Activated T-cell treated with anti-CD3 and anti-CD28 coated beads, Interleukin-2, amount 50 U/mL, for 4 hours (primary cell): ENCODE data around the gene CCDC159. TPM values are rescaled to one million over a fixed set of nuclear protein-coding genes. Genes with fewer than 3 reads are reported as not detected.
"Not testable (repeated sequence)": the region's sequence is repeated elsewhere in the genome, so short reads cannot be mapped to it uniquely, and the experiment has no call there.

Experiments used
- ATAC-seq, 2 donors: fragments of 200-7000 bp; cut with Tn5 transposase; one replicate each; pipeline ENCODE4 v1.10.0; 2021
- DNase-seq: peaks from one replicate; pipeline ENCODE4 v3.0.0-alpha.2; 2020
- H3K27me3 Mint-ChIP-seq: one replicate; pipeline ENCODE4 v1.8.0; 2021; ENCODE audit warnings: low read depth, mixed read lengths
- H3K36me3 Mint-ChIP-seq: one replicate; pipeline ENCODE4 v1.8.0; 2022; ENCODE audit warnings: mixed read lengths; ENCODE audit not compliant: insufficient read depth
- H3K4me1 Mint-ChIP-seq: one replicate; pipeline ENCODE4 v1.8.0; 2021; ENCODE audit warnings: low read depth, mixed read lengths
- H3K4me3 Mint-ChIP-seq: one replicate; pipeline ENCODE4 v1.8.0; 2021; ENCODE audit warnings: mild to moderate bottlenecking, moderate library complexity, mixed read lengths
- H3K9me3 Mint-ChIP-seq: one replicate; pipeline ENCODE4 v1.8.0; 2021; ENCODE audit warnings: mixed read lengths
- total RNA-seq, 3 donors: library from RNA; stranded (reverse); gene quantifications; one replicate each; pipeline ENCODE4 v1.2.1, GENCODE V29; 2021

The CCDC159 gene
- 10 to 100 TPM; 10.7 to 14.6 (median 11.0) TPM for total RNA-seq

GRCh38 chr19:11346104-11346940, at the start of gene CCDC159, which contains the start of gene TMEM205:
CCDC159 (plus strand) TSS chr19:11346519; CDS start chr19:11346607, 88 bp downstream.
TMEM205 (minus strand) TSS chr19:11346268; CDS start chr19:11345619, 649 bp downstream.
- DNase-seq (peak; percentile 98), ATAC-seq (peak; percentile 99)
- H3K4me3 Mint-ChIP-seq: peak within 1 kb of the TSS; percentile 97
- no peaks in the 10 kb centered on the region for H3K9me3 Mint-ChIP-seq
- H3K4me1 Mint-ChIP-seq: peaks cover 26% of the 10 kb centered on the region
- no peaks in the 10 kb centered on the region for H3K27me3 Mint-ChIP-seq
- H3K36me3 Mint-ChIP-seq: peaks cover 2% of the 10 kb centered on the region

- no peaks in the 10 kb centered on the region for H3K4me1 Mint-ChIP-seq
- ATAC-seq: no peak
- H3K9me3 Mint-ChIP-seq: no peaks in the 10 kb centered on the region
Measured at GRCh38 chr19:11299946-11300810, 46.1 kb upstream of the CCDC159 start.

GRCh38 chr19:11300811-11301120, 45.6 kb upstream of the CCDC159 start:
- no peaks in the 10 kb centered on the region for H3K4me1 Mint-ChIP-seq
- peaks cover 8% of the 10 kb centered on the region for H3K27me3 Mint-ChIP-seq
- DNase-seq: no peak
- no peaks in the 10 kb centered on the region for H3K36me3 Mint-ChIP-seq
- no peak overlapping the region for H3K4me3 Mint-ChIP-seq
- no peaks in the 10 kb centered on the region for H3K9me3 Mint-ChIP-seq
- ATAC-seq: no peak

More at GRCh38 chr19:11299946-11300810, 46.1 kb upstream of the CCDC159 start:
- no peak for DNase-seq
- Mint-ChIP-seq H3K36me3 (no peaks in the 10 kb centered on the region), H3K4me3 (no peak overlapping the region), H3K27me3 (peaks cover 9% of the 10 kb centered on the region)

- DNase-seq (no peak), ATAC-seq (no peak)
- H3K36me3 Mint-ChIP-seq: no peaks in the 10 kb centered on the region
- H3K27me3 Mint-ChIP-seq: peaks cover 14% of the 10 kb centered on the region
- H3K4me1 Mint-ChIP-seq: no peaks in the 10 kb centered on the region
- no peaks in the 10 kb centered on the region for H3K9me3 Mint-ChIP-seq
- no peak overlapping the region for H3K4me3 Mint-ChIP-seq
Measured at GRCh38 chr19:11304936-11305335, 41.4 kb upstream of the CCDC159 start.

- H3K4me1 Mint-ChIP-seq: no peaks in the 10 kb centered on the region
- H3K27me3 Mint-ChIP-seq: peaks cover 14% of the 10 kb centered on the region
- ATAC-seq: no peak
- no peaks in the 10 kb centered on the region for H3K36me3 Mint-ChIP-seq
- no peak for DNase-seq
- no peaks in the 10 kb centered on the region for H3K9me3 Mint-ChIP-seq
- no peak overlapping the region for H3K4me3 Mint-ChIP-seq
Measured at GRCh38 chr19:11306337-11306736, 40.0 kb upstream of the CCDC159 start.

GRCh38 chr19:11320278-11320995, 25.9 kb upstream of the CCDC159 start:
- not testable (repeated sequence) for DNase-seq, ATAC-seq, H3K36me3 Mint-ChIP-seq, H3K4me3 Mint-ChIP-seq, H3K27me3 Mint-ChIP-seq, H3K9me3 Mint-ChIP-seq
- H3K4me1 Mint-ChIP-seq: peaks cover 19% of the 10 kb centered on the region

- Mint-ChIP-seq H3K4me1 (peaks cover 19% of the 10 kb centered on the region), H3K36me3 (no peaks in the 10 kb centered on the region), H3K4me3 (peak overlapping the region; percentile 1), H3K27me3 (peaks cover 6% of the 10 kb centered on the region), H3K9me3 (no peaks in the 10 kb centered on the region)
- DNase-seq (no peak), ATAC-seq (no peak)
Measured at GRCh38 chr19:11321191-11322126, 24.9 kb upstream of the CCDC159 start.

- peaks cover 4% of the 10 kb centered on the region for H3K36me3 Mint-ChIP-seq
- ATAC-seq: no peak
- no peaks in the 10 kb centered on the region for H3K9me3 Mint-ChIP-seq
- no peak for DNase-seq
- peaks cover 19% of the 10 kb centered on the region for H3K4me1 Mint-ChIP-seq
- peaks cover 6% of the 10 kb centered on the region for H3K27me3 Mint-ChIP-seq
- H3K4me3 Mint-ChIP-seq: no peak overlapping the region
Measured at GRCh38 chr19:11322269-11323024, 23.9 kb upstream of the CCDC159 start.

GRCh38 chr19:11323601-11324078, 22.7 kb upstream of the CCDC159 start:
- H3K9me3 Mint-ChIP-seq: no peaks in the 10 kb centered on the region
- H3K4me3 Mint-ChIP-seq: no peak overlapping the region
- no peak for ATAC-seq

GRCh38 chr19:11324079-11324661, 22.1 kb upstream of the CCDC159 start:
- H3K36me3 Mint-ChIP-seq: peaks cover 4% of the 10 kb centered on the region
- ATAC-seq (peak in 1 of 2 donors; percentile 43), DNase-seq (no peak)
- H3K27me3 Mint-ChIP-seq: peaks cover 2% of the 10 kb centered on the region
- H3K4me3 Mint-ChIP-seq: peak overlapping the region; percentile 13
- H3K4me1 Mint-ChIP-seq: peaks cover 19% of the 10 kb centered on the region
- H3K9me3 Mint-ChIP-seq: no peaks in the 10 kb centered on the region

More at GRCh38 chr19:11323601-11324078, 22.7 kb upstream of the CCDC159 start:
- H3K36me3 Mint-ChIP-seq: peaks cover 4% of the 10 kb centered on the region
- no peak for DNase-seq
- H3K27me3 Mint-ChIP-seq: peaks cover 2% of the 10 kb centered on the region
- H3K4me1 Mint-ChIP-seq: peaks cover 19% of the 10 kb centered on the region

GRCh38 chr19:11324748-11325389, 21.4 kb upstream of the CCDC159 start:
- H3K4me3 Mint-ChIP-seq: peak overlapping the region; percentile 13

GRCh38 chr19:11325544-11325943, 20.8 kb upstream of the CCDC159 start:
- Mint-ChIP-seq H3K4me3 (no peak overlapping the region), H3K4me1 (peaks cover 19% of the 10 kb centered on the region), H3K27me3 (no peaks in the 10 kb centered on the region), H3K9me3 (no peaks in the 10 kb centered on the region), H3K36me3 (peaks cover 4% of the 10 kb centered on the region)
- DNase-seq (no peak), ATAC-seq (no peak)

More at GRCh38 chr19:11324748-11325389, 21.4 kb upstream of the CCDC159 start:
- H3K4me1 Mint-ChIP-seq: peaks cover 19% of the 10 kb centered on the region
- no peak for DNase-seq
- H3K27me3 Mint-ChIP-seq: no peaks in the 10 kb centered on the region
- no peak for ATAC-seq
- H3K36me3 Mint-ChIP-seq: peaks cover 4% of the 10 kb centered on the region
- H3K9me3 Mint-ChIP-seq: no peaks in the 10 kb centered on the region
